Retinal pigment epithelial cell (primary cell): ENCODE measurements around the gene ATP5PB.

Source experiments
- DNase-seq: peaks from one replicate; pipeline ENCODE4 v3.0.0-alpha.2; 2010; ENCODE audit warnings: low read depth
- H3K4me3 ChIP-seq: 2 replicates; pipeline ENCODE4 v1.5.1; 2011; ENCODE audit warnings: mild to moderate bottlenecking, low read length, control low read depth, moderate library complexity
- TF ChIP-seq, protein P1 (sequence below): conservative IDR thresholded peaks from 2 replicates; pipeline ENCODE4 v1.5.1; 2011; ENCODE audit warnings: low read depth, low read length, control low read depth, inconsistent platforms

The ATP5PB gene

DNA sequence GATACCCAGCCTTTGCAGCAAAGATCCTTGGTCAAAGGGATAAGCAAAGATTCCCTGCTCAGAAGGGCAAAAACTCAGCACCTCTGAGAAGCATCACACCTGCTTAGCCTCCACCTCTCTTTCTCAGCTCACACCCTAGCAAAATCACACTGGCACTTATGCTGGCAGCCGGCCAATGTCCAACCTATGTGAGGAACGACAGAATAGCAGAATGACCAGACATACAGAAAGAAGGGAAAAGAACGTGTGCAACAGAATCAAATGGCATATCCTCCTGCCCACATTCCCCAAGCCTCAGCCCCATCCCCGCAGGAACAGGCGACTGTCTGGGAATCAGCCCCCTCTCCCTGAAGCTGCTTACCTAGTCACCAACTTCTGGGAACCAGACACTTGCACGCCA, 54.8 kb downstream of the ATP5PB start:
- DNase-seq = no peak
- H3K4me3 ChIP-seq = no peak overlapping the region
- TF ChIP-seq, protein P1, sequence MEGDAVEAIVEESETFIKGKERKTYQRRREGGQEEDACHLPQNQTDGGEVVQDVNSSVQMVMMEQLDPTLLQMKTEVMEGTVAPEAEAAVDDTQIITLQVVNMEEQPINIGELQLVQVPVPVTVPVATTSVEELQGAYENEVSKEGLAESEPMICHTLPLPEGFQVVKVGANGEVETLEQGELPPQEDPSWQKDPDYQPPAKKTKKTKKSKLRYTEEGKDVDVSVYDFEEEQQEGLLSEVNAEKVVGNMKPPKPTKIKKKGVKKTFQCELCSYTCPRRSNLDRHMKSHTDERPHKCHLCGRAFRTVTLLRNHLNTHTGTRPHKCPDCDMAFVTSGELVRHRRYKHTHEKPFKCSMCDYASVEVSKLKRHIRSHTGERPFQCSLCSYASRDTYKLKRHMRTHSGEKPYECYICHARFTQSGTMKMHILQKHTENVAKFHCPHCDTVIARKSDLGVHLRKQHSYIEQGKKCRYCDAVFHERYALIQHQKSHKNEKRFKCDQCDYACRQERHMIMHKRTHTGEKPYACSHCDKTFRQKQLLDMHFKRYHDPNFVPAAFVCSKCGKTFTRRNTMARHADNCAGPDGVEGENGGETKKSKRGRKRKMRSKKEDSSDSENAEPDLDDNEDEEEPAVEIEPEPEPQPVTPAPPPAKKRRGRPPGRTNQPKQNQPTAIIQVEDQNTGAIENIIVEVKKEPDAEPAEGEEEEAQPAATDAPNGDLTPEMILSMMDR = no peak

DNA sequence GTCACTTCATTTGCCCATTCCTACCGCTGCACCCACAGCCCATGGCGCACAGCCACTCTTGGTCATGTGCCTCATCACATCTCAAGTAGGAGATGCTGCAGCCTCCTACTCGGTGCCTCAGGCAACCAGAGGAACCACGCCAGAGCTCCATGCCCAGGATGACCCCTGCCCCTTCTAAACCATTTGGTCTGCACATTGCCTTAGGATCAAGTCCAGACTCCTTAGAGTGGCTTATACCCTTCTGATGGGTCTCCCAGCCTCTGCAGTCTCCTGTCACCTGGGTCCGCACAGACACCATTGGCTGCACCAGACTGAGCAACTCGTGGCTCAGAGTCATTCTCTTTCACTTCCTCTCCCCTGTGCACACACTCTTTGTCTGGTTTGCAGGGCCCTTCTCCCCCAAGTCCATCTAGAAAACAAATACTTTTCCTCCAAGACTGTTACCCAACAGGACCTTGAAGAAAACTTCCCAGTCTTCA, 56.4 kb downstream of the ATP5PB start:
- no peak overlapping the region for H3K4me3 ChIP-seq

DNA sequence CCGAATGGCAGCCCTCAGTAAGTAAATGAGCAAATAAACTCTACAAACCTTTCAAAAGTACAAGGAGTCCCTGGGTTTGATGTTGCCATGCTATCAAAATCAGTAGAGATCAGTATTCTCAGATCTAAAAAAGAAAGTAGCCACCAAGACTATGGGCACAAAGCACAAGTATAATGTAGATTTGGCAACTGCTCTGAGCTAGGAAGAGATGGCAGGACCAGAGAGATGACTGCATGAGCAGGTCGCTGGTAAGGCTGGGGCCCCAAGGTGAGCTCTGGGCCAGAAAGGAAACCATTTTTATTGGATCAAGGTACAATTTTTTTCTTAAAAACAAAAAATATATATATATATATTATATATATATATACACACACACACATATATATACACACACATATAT, 57.3 kb downstream of the ATP5PB start:
- H3K4me3 ChIP-seq = no peak overlapping the region
- TF ChIP-seq, protein P1 = no peak
- DNase-seq = no peak

More for the DNA sequence above, 56.4 kb downstream of the ATP5PB start:
- no peak for DNase-seq
- TF ChIP-seq, protein P1 = no peak

DNA sequence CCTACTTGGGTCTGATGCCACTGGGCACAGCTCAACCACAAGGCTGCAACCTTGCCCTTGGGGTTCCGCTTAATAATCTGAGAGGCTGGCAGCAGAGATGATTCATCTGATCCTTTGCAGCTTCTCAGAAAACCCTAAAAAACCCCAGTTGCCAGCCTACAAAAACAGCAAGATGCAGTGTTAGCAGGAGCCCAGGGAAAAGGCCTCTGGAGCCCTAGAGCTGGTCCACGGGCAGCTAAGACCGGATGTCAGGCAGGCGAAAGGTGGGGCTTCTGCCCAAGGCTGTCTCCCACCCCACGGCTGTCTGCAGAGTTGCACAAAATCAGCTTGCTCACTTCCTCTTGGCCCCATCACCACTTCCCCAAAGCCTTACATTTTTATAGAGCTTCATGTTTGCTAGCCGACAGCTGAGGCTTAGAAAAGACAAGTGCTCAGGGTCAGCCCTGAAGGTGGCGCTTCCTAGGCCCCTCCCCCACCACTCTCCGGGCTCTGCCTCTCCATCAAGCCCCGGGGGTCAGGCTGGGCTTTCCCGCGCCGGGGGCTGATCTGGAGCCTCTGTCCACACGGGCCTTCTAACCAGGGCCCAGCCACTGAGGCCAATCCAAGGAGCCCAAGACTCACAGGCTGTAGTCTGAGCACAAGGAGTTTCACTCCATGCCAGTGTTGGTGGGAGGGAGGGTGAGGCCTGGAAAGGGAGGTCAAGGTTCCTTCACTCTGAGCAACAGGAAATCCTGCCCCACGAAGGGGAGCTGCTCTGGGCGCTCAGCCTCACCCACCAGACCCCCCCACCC, 58.3 kb downstream of the ATP5PB start:
- peak overlapping the region; percentile 32 for H3K4me3 ChIP-seq
- TF ChIP-seq, protein P1 = peak; percentile 30

DNA sequence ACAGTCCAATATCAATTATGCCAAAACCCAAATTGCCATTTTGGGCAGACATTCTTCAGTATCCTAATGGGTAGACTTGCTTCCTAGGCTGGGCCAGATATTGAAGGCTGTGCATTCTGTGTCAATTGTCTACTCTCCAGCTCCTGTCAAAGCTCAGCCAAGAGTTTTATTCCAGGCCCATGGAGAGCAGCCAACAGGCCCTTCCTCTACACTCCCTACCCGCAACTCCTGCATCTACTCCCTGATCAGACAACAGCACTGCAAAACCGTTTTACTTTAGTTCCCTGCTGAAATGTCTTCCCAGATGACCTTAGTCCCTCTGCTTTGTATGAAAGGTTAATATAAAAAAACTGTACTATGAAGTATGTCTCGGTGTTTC, 60.7 kb downstream of the ATP5PB start:
- DNase-seq = no peak
- H3K4me3 ChIP-seq = no peak overlapping the region
- TF ChIP-seq, protein P1 = no peak

More for the DNA sequence above, 58.3 kb downstream of the ATP5PB start:
- no peak for DNase-seq

DNA sequence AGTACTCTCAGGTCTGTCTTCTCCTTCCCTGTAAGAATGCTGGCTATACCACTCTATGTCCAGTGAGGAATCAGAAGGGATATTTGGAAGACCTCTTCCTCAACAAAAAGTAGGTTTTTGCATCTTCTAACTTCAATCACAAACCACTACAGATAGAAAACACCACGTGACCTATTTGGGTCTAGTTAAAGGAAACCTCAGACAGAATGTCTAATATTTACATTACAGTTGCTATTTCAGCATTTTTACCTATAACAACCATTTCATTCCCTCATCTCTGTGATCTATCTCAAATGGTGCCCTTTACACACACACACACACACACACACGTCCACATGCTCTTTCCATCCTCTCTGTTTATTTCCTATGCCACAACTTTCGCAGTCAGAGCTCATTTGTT, 62.1 kb downstream of the ATP5PB start:
- no peak overlapping the region for H3K4me3 ChIP-seq
- TF ChIP-seq, protein P1 = no peak
- no peak for DNase-seq
